Suprapubic skin (tissue), 4 donors: Measurements from ENCODE around the gene ALDH7A1. TPM values are rescaled to one million over a fixed set of nuclear protein-coding genes. Genes with fewer than 3 reads are reported as not detected.

Source experiments
- DNase-seq, 2 donors: peaks; one replicate each; pipeline ENCODE4 v3.0.0-alpha.2; 2019; ENCODE audit warnings: low spot score in 2 of 2
- H3K27ac ChIP-seq: fragments of 200-600 bp; sonication (generic); one replicate; pipeline ENCODE4 v1.5.1; 2019
- H3K27me3 ChIP-seq: fragments of 200-600 bp; sonication (generic); one replicate; pipeline ENCODE4 v1.5.1; 2019
- H3K36me3 ChIP-seq: fragments of 200-600 bp; sonication (generic); one replicate; pipeline ENCODE4 v1.5.1; 2019
- H3K4me1 ChIP-seq: fragments of 200-600 bp; sonication (generic); one replicate; pipeline ENCODE4 v1.5.1; 2019
- H3K4me3 ChIP-seq: fragments of 200-600 bp; sonication (generic); one replicate; pipeline ENCODE4 v1.5.1; 2019; ENCODE audit warnings: mild to moderate bottlenecking
- H3K9me3 ChIP-seq: fragments of 200-600 bp; sonication (generic); one replicate; pipeline ENCODE4 v1.5.1; 2019
- CTCF ChIP-seq, 2 donors: fragments of 200-600 bp in 1 of 2; fragments of 450-650 bp in 1 of 2; sonication (generic) in 1 of 2; IDR thresholded peaks; one replicate each; pipeline ENCODE4 v1.5.1; 2016 to 2019; ENCODE audit warnings: antibody characterized with exemption in 2 of 2, mild to moderate bottlenecking in 1 of 2, moderate library complexity in 1 of 2
- EP300 ChIP-seq: sonication (generic); formaldehyde crosslinking; IDR thresholded peaks from one replicate; pipeline ENCODE4 v1.6.1; 2017; ENCODE audit warnings: antibody characterized with exemption
- POLR2A ChIP-seq, 2 donors: fragments of 450-650 bp; IDR thresholded peaks; one replicate each; pipeline ENCODE4 v1.6.1; 2017; ENCODE audit warnings: antibody characterized with exemption in 2 of 2, mild to moderate bottlenecking in 2 of 2, moderate library complexity in 2 of 2
- POLR2AphosphoS5 ChIP-seq, 3 donors: sonication (generic); formaldehyde crosslinking; IDR thresholded peaks; one replicate each; pipeline ENCODE4 v1.6.1; 2017; ENCODE audit warnings: antibody characterized with exemption in 3 of 3
- WGBS: methylation state at CpG from one replicate; pipeline ENCODE4 v1.1.5; 2018; 5-methylcytosine and 5-hydroxymethylcytosine counted together
- total RNA-seq, 4 donors: library from RNA; depleted of rRNA; stranded (reverse); fragments of >200 nt; gene quantifications; one replicate each; pipeline ENCODE4 v1.1.0, GENCODE V29; 2016

Gene ALDH7A1
- total RNA-seq, 4 donors from 2014 or later = 28.5 to 71.2 (median 43.5) TPM

- Histone ChIP-seq H3K36me3 (peaks cover 14% of the 10 kb centered on the region), H3K27ac (peak overlapping the region; percentile 67), H3K9me3 (no peaks in the 10 kb centered on the region), H3K4me1 (peaks cover 46% of the 10 kb centered on the region), H3K4me3 (peak overlapping the region; percentile 47), H3K27me3 (no peaks in the 10 kb centered on the region)
- DNase-seq = no peak
- TF ChIP-seq POLR2AphosphoS5 (IDR thresholded peaks at IDR 0.05) (no peak), EP300 (no peak), POLR2A (IDR thresholded peaks at IDR 0.05) (no peak)
- 63% methylated on average over 22 of the region's 22 CpGs for WGBS
These were observed 566 bp upstream of the ALDH7A1 start for GRCh38 chr5:126595486-126596083.

- Histone ChIP-seq H3K36me3 (peaks cover 54% of the 10 kb centered on the region), H3K27me3 (no peaks in the 10 kb centered on the region), H3K4me3 (no peak overlapping the region), H3K27ac (no peak overlapping the region), H3K4me1 (peaks cover 27% of the 10 kb centered on the region), H3K9me3 (no peaks in the 10 kb centered on the region)
- WGBS = 100% methylated on average over 1 of the region's 1 CpG
- DNase-seq = no peak
- TF ChIP-seq POLR2AphosphoS5 (IDR thresholded peaks at IDR 0.05) (no peak), EP300 (no peak)
These were observed 3.5 kb downstream of the ALDH7A1 start for GRCh38 chr5:126591549-126591948.

DNA sequence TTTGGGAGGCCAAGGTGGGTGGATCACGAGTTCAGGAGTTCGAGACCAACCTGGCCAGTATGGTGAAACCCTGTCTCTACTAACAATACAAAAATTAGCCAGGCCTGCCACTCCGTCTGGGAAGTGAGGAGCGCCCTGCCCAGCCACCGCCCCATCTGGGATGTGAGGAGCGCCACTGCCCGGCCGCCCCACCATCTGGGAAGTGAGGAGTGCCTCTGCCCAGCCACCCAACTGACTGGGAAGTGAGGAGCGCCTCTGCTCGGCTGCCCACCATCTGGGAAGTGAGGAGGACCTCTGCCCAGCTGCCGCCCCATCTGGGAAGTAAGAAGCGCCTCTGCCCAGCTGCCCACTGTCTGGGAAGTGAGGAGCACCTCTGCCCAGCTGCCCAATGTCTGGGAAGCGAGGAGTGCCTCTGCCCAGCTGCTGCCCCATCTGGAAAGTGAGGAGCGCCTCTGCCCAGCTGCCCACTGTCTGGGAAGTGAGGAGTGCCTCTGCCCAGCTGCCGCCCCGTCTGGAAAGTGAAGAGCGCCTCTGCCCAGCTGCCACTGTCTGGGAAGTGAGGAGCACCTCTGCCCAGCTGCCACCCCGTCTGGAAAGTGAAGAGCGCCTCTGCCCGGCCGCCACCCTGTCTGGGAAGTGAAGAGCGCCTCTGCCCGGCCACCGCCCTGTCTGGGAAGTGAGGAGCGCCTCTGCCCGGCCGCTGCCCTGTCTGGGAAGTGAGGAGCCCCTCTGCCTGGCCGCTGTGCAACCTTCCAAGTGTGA lies 5.3 kb downstream of the ALDH7A1 start:
- H3K27ac ChIP-seq = no peak overlapping the region
- H3K4me3 ChIP-seq = no peak overlapping the region
- H3K36me3 ChIP-seq = peaks cover 69% of the 10 kb centered on the region
- no peak for TF ChIP-seq CTCF (IDR thresholded peaks at IDR 0.05)
- TF ChIP-seq EP300 = no peak
- no peak for TF ChIP-seq POLR2A (IDR thresholded peaks at IDR 0.05)
- TF ChIP-seq POLR2AphosphoS5 (IDR thresholded peaks at IDR 0.05) = no peak
- no peaks in the 10 kb centered on the region for H3K9me3 ChIP-seq
- no peak for DNase-seq
- no peaks in the 10 kb centered on the region for H3K27me3 ChIP-seq
- H3K4me1 ChIP-seq = peaks cover 23% of the 10 kb centered on the region
- 93% methylated on average over 23 of the region's 28 CpGs for WGBS

DNA sequence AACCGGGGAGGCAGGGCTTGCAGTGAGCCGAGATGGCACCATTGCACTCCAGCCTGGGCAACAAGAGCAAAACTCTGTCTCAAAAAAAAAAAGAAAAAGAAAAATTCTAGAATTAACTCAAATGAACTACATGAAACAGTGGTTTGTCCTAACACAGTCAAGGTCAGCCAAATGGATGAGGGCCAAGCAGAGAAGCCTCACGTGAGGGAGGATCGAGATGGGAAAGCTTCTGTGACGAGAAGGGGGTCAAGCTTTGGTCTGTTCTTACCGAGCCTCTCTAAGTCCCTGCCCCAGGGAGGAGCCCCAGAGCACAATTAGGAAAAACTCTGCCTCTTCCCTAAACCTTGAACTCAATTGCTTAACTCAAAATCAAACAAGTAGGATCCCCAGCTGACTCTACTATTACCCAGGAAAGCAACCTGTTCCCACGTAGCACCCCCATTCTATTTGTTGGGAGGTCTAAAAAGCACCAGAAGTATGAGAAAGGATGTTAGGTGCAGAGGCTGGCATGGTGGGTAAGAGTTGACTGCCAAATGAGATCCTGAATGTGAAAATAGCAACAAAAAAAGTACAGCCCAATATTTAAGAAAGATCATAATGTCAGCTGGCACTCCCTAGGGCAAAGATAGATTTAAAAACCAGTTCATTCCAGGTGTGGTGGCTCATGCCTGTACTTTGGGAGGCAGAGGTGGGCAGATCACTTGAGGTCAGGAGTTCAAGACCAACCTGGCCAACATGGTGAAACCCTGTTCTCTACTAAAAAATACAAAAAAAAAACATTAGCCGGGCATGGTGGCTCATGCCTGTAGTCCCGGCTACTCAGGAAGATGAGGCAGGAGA lies 7.2 kb downstream of the ALDH7A1 start:
- no peak for TF ChIP-seq CTCF (IDR thresholded peaks at IDR 0.05)
- TF ChIP-seq EP300 = no peak
- TF ChIP-seq POLR2A (IDR thresholded peaks at IDR 0.05) = no peak
- TF ChIP-seq POLR2AphosphoS5 (IDR thresholded peaks at IDR 0.05) = no peak
- H3K4me1 ChIP-seq = peaks cover 6% of the 10 kb centered on the region
- H3K27me3 ChIP-seq = no peaks in the 10 kb centered on the region
- H3K27ac ChIP-seq = no peak overlapping the region
- peaks cover 88% of the 10 kb centered on the region for H3K36me3 ChIP-seq
- no peaks in the 10 kb centered on the region for H3K9me3 ChIP-seq
- WGBS = 75% methylated on average over 9 of the region's 9 CpGs
- H3K4me3 ChIP-seq = no peak overlapping the region
- no peak for DNase-seq

DNA sequence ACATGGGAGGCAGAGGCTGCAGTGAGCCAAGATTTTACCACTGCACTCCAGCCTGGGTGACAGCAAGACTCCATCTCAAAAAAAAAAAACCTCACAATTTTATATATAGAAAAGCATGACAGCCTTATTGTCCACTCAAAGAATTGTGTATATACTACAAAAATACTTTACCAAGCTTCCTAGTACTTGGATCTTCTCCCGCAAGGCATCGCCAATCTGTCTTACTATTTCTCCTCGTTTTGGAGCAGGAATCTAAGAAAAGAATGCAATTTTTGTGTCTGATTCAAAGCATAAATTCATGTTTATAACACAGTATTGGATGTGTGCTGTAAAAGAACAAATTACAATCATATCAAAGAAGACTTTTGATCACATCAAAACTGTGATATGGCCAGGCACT lies 11.3 kb downstream of the ALDH7A1 start:
- no peak for DNase-seq
- Histone ChIP-seq H3K9me3 (no peaks in the 10 kb centered on the region), H3K36me3 (peaks cover 94% of the 10 kb centered on the region), H3K4me1 (no peaks in the 10 kb centered on the region), H3K27ac (no peak overlapping the region), H3K27me3 (no peaks in the 10 kb centered on the region), H3K4me3 (no peak overlapping the region)
- 85% methylated on average over 3 of the region's 3 CpGs for WGBS
- TF ChIP-seq CTCF (IDR thresholded peaks at IDR 0.05) (no peak), POLR2AphosphoS5 (IDR thresholded peaks at IDR 0.05) (no peak), EP300 (no peak), POLR2A (IDR thresholded peaks at IDR 0.05) (no peak)

- peaks cover 90% of the 10 kb centered on the region for H3K36me3 ChIP-seq
- DNase-seq = no peak
- H3K9me3 ChIP-seq = no peaks in the 10 kb centered on the region
- TF ChIP-seq POLR2A (IDR thresholded peaks at IDR 0.05) (no peak), CTCF (IDR thresholded peaks at IDR 0.05) (no peak), POLR2AphosphoS5 (IDR thresholded peaks at IDR 0.05) (no peak), EP300 (no peak)
- H3K4me1 ChIP-seq = no peaks in the 10 kb centered on the region
- no peaks in the 10 kb centered on the region for H3K27me3 ChIP-seq
- H3K4me3 ChIP-seq = no peak overlapping the region
- H3K27ac ChIP-seq = no peak overlapping the region
- 88% methylated on average over 2 of the region's 2 CpGs for WGBS
These were observed 15.3 kb downstream of the ALDH7A1 start for GRCh38 chr5:126579716-126580115.
